ENCODE data around the gene NOS1. TPM values are rescaled to one million over a fixed set of nuclear protein-coding genes. Genes with fewer than 3 reads are reported as not detected.

NOS1 gene
- total RNA-seq, 1 experiment from 2014 or later, result not detected

- no peak overlapping the region for H3K4me3 Mint-ChIP-seq (ENCODE audit: unreplicated experiment)
- H3K27ac Mint-ChIP-seq (ENCODE audit: low read depth, unreplicated experiment), result no peak overlapping the region
- H3K9me3 Mint-ChIP-seq (ENCODE audit: unreplicated experiment), result peaks cover 13% of the 10 kb centered on the region
- DNase-seq (ENCODE audit: unreplicated experiment), result no peak
- ChIA-PET POLR2A (interaction anchor here (2.4 kb wide), 1 partner anchor 15 kb away, joined by 8 read pairs; no protein-coding TSS in a partner anchor), CTCF (interaction anchor here (0.8 to 2.1 kb wide), 4 partner anchors 96 to 519 kb away, joined by 3 to 9 read pairs (median 4); no protein-coding TSS in a partner anchor)
- H3K36me3 Mint-ChIP-seq (ENCODE audit: insufficient read depth, unreplicated experiment), result no peaks in the 10 kb centered on the region
- peaks cover 6% of the 10 kb centered on the region for H3K4me1 Mint-ChIP-seq (ENCODE audit: insufficient read depth, unreplicated experiment)
- intact Hi-C loops (cut with micrococcal nuclease), result no loop called here
- no peak for TF ChIP-seq CTCF (IDR thresholded peaks at IDR 0.05; ENCODE audit: unreplicated experiment)
- H3K27me3 Mint-ChIP-seq (ENCODE audit: insufficient read depth, unreplicated experiment), result peaks cover 27% of the 10 kb centered on the region
- BruUV-seq (replicated peaks), result no TSS peak
Observed at GRCh38 chr12:117330441-117331113, 30.8 kb downstream of the NOS1 start.

- peaks cover 13% of the 10 kb centered on the region for H3K9me3 Mint-ChIP-seq (ENCODE audit: unreplicated experiment)
- H3K27me3 Mint-ChIP-seq (ENCODE audit: insufficient read depth, unreplicated experiment), result peaks cover 23% of the 10 kb centered on the region
- H3K27ac Mint-ChIP-seq (ENCODE audit: low read depth, unreplicated experiment), result no peak overlapping the region
- intact Hi-C loops (cut with micrococcal nuclease), result no loop called here
- no peak for TF ChIP-seq CTCF (IDR thresholded peaks at IDR 0.05; ENCODE audit: unreplicated experiment)
- no peak overlapping the region for H3K4me3 Mint-ChIP-seq (ENCODE audit: unreplicated experiment)
- peaks cover 5% of the 10 kb centered on the region for H3K4me1 Mint-ChIP-seq (ENCODE audit: insufficient read depth, unreplicated experiment)
- no peak for DNase-seq (ENCODE audit: unreplicated experiment)
- ChIA-PET POLR2A (interaction anchor here (0.9 to 2.4 kb wide), 2 partner anchors 10 to 15 kb away, joined by 4 to 8 read pairs; no protein-coding TSS in a partner anchor), CTCF (interaction anchor here (0.6 to 0.8 kb wide), 2 partner anchors 60 to 164 kb away, joined by 3 read pairs; no protein-coding TSS in a partner anchor)
- H3K36me3 Mint-ChIP-seq (ENCODE audit: insufficient read depth, unreplicated experiment), result no peaks in the 10 kb centered on the region
- BruUV-seq (replicated peaks), result no TSS peak
Observed at GRCh38 chr12:117329756-117330155, 31.7 kb downstream of the NOS1 start.

- POLR2A ChIA-PET, result interaction anchor here (0.6 to 2.4 kb wide), 3 partner anchors 17 to 1024 kb away, joined by 3 to 8 read pairs (median 3); no protein-coding TSS in a partner anchor
- intact Hi-C loops (cut with micrococcal nuclease), result no loop called here
- H3K27me3 Mint-ChIP-seq (ENCODE audit: insufficient read depth, unreplicated experiment), result peaks cover 12% of the 10 kb centered on the region
- DNase-seq (ENCODE audit: unreplicated experiment), result peak; percentile 64
- peaks cover 13% of the 10 kb centered on the region for H3K9me3 Mint-ChIP-seq (ENCODE audit: unreplicated experiment)
- H3K27ac Mint-ChIP-seq (ENCODE audit: low read depth, unreplicated experiment), result no peak overlapping the region
- TF ChIP-seq CTCF (IDR thresholded peaks at IDR 0.05; ENCODE audit: unreplicated experiment), result no peak
- H3K4me1 Mint-ChIP-seq (ENCODE audit: insufficient read depth, unreplicated experiment), result no peaks in the 10 kb centered on the region
- H3K4me3 Mint-ChIP-seq (ENCODE audit: unreplicated experiment), result no peak overlapping the region
- no TSS peak for BruUV-seq (replicated peaks)
- CTCF ChIA-PET, result interaction anchor here (0.6 to 1.2 kb wide), 5 partner anchors 10 to 509 kb away, joined by 3 to 5 read pairs (median 3); no protein-coding TSS in a partner anchor
- H3K36me3 Mint-ChIP-seq (ENCODE audit: insufficient read depth, unreplicated experiment), result no peaks in the 10 kb centered on the region
Observed at GRCh38 chr12:117328556-117329100, 32.8 kb downstream of the NOS1 start.

GRCh38 chr12:117322428-117322827, 39.0 kb downstream of the NOS1 start:
- ChIA-PET POLR2A (no interaction called here), CTCF (interaction anchor here (1.7 kb wide), 1 partner anchor 86 kb away, joined by 10 read pairs; no protein-coding TSS in a partner anchor)
- no peak for DNase-seq (ENCODE audit: unreplicated experiment)
- Mint-ChIP-seq H3K36me3 (ENCODE audit: insufficient read depth, unreplicated experiment) (no peaks in the 10 kb centered on the region), H3K27ac (ENCODE audit: low read depth, unreplicated experiment) (no peak overlapping the region), H3K4me1 (ENCODE audit: insufficient read depth, unreplicated experiment) (no peaks in the 10 kb centered on the region), H3K27me3 (ENCODE audit: insufficient read depth, unreplicated experiment) (no peaks in the 10 kb centered on the region), H3K9me3 (ENCODE audit: unreplicated experiment) (peaks cover 8% of the 10 kb centered on the region), H3K4me3 (ENCODE audit: unreplicated experiment) (no peak overlapping the region)
- BruUV-seq (replicated peaks), result no TSS peak
- intact Hi-C loops (cut with micrococcal nuclease), result no loop called here
- TF ChIP-seq CTCF (IDR thresholded peaks at IDR 0.05; ENCODE audit: unreplicated experiment), result no peak
